Measurements from ENCODE around the gene AWAT1.

DNA sequence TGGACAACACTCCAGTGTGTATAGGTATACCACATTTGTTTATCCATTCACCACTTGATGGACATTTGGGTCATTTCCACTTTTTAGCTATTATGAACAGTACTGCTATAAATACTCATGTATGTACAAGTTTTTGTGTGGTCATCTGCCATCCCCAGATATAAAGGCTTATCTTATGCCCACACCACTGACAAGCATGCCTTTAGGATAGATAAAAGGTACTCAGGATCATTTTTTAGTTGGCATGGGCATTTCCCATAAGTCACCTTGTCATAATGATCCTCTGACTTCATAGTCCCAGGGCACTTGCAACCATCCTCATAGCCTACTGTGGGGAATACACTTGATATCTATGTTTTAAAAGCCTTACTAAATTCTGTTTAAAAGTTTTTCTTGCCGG is 6.3 kb downstream of the AWAT1 start:
- TF ChIP-seq, protein P1, sequence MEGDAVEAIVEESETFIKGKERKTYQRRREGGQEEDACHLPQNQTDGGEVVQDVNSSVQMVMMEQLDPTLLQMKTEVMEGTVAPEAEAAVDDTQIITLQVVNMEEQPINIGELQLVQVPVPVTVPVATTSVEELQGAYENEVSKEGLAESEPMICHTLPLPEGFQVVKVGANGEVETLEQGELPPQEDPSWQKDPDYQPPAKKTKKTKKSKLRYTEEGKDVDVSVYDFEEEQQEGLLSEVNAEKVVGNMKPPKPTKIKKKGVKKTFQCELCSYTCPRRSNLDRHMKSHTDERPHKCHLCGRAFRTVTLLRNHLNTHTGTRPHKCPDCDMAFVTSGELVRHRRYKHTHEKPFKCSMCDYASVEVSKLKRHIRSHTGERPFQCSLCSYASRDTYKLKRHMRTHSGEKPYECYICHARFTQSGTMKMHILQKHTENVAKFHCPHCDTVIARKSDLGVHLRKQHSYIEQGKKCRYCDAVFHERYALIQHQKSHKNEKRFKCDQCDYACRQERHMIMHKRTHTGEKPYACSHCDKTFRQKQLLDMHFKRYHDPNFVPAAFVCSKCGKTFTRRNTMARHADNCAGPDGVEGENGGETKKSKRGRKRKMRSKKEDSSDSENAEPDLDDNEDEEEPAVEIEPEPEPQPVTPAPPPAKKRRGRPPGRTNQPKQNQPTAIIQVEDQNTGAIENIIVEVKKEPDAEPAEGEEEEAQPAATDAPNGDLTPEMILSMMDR (IDR thresholded peaks at IDR 0.05) = no peak
- no peak for TF ChIP-seq POLR2A (IDR thresholded peaks at IDR 0.05)
